RCC 7860 (cell line): ENCODE results near the gene RNF5.
"Not testable (repeated sequence)": the region's sequence is repeated elsewhere in the genome, so short reads cannot be mapped to it uniquely, and the experiment has no call there.

Experiments
- DNase-seq: peaks from one replicate; pipeline ENCODE4 v3.0.0-alpha.2; 2015; ENCODE audit warnings: low spot score
- FAIRE-seq: peaks from 2 replicates; lab custom pipeline; 2012; peaks lifted over from hg19 to GRCh38; lab: Jason Lieb, UNC

RNF5 gene

DNA sequence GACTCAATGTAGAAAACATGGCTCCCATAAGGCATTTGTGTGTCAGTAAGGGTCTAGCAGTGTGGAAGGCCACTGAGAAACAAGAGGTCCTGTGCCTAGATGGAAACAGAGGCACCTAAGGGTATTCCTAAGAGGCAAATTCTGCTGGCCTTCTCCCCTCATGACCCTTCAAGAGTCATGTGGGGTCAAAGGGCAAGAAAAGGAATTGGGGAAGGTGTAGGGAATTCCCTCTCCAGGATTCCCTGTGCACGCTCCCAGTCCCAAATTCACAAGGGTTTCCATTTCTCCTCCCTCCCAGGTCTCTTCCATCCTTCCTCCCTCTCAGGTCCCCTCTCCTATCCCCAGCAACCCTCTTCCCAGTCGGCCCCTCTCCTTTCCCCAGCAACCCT lies 2.9 kb upstream of the RNF5 start:
- FAIRE-seq (no peak), DNase-seq (no peak)

DNA sequence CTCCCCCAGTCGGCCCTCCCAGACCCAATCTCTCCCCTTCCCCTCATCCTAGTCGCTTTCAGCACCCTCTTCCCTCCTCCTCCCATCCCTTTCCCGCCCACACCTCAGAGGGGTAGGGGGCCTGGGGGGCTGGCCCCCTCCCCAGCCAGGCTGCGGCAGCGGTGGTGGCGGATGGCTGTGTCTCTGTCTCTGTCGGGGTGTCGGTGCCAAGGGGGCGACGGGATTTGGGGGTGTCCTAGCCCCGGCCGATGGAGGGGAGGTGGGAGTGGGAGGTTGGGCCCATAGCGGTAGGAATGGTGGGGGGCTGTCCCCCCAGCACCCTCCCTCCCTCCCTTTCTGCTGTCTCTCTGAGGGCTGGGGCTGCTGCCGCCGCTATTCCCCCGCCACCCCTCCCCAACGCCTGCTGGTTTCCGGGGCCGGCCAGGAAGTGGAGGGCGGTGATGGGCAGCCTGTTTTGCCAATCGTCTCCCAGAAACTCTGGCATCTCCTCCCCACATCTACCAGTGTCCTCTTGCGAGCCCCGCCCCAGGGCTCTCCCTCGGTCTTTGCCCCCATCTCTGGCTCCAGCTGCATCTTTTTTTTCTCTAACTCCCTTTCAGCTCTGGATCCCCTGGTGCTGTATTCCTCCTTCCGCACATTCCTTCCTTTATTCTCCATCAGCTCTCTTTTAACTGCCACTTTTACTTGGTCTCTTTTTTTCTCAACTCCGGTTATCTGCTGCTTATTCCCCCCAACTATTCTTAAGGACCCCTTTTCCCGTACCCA lies 2.3 kb upstream of the RNF5 start, which contains the start of gene AGPAT1:
AGPAT1 (minus strand) TSS at position 374 of the 765 bp plus-strand sequence. CDS start 4,588 bp downstream, outside the sequence.
- peak; percentile 86 for DNase-seq
- no peak for FAIRE-seq

DNA sequence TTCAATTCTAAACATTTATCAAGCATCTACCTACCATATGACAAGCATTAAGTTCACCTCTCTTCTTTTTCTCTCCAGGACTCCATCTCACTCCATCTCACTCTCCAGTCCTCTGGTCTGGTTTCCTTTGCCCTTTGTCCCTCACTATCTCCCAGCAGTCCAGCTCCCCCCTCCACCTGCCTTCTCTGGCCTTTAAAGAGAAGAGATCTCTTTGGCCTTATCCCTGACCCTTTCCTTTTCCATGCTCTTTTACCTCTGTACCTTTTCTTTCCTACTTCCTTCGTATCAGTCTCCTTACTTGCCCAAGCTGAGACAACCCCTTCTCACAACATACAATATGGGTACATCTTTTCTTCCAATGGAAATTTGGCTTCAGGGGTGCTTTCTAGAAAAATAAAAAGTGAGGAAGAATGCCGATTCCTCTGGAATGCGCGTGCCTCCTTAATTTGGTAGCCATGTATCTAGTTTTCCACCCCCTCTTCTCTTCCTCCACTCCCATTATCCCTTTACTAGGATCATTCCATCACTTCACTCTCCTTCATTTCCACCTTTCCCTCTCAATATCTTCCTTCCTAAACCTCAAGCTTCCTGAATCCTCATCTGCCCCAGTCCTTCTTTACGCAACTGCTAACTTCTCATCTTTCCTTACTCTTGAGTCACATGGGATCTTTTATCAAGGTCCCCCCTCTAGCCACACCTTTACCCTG lies 1.6 kb upstream of the RNF5 start:
- FAIRE-seq (no peak), DNase-seq (no peak)

DNA sequence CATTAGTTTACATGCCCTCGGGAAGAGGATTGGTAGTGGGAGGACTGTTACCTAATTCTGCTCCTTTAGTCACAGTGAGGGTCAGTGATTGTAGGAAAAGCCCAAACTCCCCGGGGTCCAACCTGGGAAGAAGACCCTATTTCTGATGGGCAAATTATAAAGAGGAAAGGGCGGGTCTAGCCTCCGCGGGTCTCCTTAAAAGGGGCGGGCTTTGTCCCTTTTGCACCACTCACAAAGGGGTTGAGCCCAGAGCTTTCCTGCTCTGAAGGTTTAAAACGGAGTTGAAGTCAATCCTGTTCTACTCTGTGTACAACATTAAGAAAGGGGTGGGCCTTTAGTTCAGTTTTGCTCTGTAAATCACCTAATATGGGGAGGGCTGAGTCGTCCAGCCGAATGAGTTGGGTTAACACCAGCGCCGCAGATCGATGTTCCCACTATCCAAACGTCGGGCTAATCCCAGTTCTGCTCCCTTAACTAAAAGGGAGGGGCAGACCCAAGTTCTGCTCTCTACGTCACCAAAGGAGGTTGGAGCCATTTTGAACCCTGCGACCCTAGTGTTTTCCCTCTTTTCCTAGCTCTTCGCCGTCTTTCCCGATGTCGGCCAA lies 920 bp upstream of the RNF5 start:
- FAIRE-seq, result no peak
- DNase-seq, result peak; percentile 10

DNA sequence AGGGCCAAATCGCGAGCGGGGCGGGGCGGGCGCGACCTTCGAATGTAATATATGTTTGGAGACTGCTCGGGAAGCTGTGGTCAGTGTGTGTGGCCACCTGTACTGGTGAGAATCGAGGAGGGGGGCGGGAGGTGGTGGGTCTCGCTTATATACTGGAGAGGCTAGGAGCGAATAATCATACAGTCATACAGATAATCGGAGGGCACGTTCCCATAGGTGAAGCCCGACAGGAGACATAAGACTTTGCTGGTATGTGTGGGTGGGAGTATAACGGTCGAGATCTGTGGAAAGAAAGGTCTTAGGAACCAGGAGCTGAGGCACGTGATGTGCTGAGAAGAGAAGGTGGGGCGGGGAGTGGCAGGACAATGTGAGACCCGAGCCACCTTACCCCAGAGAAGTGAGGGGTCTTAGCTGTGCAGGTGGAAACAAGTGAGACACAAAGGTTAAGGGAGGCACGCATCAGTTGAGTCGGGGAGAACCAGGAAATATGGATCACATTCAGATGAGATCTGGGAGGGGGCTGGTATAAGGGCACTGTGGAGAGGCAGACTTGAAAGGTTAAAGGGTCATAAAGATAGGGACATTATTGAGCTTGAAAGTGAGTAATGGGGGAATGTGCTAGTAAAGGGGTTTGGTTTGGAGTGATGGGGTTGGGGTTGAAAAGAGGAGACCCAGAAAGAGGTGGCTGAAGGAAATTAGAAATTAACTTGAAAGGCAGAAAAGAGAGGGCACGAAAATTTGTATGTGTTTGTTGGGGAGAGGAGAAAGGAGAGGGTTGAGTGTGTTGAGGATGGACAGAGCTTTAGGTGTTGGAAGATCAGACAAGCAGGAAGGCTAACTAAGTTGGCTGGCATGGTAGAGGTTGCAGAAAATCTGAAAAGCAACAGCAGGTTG lies 589 bp downstream of the RNF5 start:
- no peak for DNase-seq

DNA sequence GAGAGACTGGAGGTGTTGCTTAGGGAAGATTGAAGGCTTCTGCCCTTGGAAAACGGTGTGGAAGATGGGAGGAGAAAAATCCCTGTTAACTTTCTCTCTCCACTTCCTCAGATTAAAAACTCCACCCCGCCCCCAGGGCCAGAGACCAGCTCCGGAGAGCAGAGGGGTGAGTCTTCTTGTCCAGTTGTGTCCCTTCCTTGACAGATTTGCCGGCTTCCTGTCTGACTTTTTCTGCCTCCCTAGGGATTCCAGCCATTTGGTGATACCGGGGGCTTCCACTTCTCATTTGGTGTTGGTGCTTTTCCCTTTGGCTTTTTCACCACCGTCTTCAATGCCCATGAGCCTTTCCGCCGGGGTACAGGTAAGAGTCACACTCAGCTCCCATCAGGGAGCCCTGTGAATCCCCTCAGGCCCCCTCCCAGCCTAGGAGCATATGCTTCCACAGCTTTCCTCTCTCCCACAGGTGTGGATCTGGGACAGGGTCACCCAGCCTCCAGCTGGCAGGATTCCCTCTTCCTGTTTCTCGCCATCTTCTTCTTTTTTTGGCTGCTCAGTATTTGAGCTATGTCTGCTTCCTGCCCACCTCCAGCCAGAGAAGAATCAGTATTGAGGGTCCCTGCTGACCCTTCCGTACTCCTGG lies 1.7 kb downstream of the RNF5 start:
- FAIRE-seq, result no peak
- DNase-seq, result no peak

More for the DNA sequence above, 589 bp downstream of the RNF5 start:
- FAIRE-seq, result no peak

DNA sequence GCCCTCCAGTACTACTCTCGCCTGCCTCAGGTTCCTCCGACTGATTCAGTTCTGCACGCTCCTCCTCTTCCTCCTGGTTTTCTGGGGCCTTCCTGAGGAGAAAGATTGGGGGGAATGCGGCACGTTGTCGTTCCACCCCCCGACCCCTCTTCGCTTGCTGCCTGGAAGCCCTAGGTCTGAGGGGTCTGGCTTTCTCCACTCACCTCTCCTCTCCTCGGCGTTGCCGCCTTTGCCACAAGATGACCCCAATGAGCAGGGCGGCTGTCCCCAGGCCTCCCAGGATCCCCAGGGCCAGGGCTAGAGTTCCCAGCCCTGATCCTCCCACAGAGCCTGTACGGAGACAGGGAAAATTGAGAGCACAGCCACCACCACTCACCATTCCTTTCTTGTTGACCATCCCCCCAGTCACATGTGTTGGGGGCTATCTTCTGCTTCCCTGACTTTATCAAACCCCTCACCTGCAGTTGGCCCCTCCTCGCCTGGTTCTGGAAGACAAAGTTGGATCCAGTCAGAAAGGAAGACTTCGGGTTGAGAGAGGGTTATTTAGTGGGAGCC lies 3.0 kb downstream of the RNF5 start:
- DNase-seq (no peak), FAIRE-seq (no peak)

DNA sequence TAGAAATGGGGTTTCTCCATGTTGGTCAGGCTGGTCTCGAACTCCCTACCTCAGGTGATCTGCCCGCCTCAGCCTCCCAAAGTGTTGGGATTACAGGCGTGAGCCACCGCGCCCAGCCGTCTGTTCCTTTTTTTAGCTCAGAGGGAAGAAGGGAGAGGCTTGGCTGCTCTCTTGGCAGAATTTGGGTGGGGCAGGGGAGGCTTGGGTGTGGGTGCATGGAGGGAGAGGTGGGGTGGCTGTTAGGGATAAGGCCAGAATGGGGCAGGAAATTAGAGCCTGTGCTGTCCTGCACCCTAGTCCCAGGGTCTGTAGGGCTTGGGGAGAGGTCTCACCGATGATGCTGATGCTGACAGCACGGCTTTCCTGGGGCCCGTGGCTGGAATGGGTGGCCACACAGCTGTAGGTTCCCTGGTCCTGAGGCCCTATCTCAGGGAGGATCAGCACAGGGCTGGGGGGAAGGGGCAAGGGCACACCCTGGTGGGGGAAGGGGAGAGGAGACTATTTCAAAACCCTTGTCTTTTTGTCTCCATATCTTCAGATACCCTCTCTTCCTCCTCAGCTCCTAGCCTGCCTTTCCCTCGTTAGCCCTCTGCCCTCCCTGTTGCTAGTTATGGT lies 3.8 kb downstream of the RNF5 start:
- DNase-seq (no peak), FAIRE-seq (no peak)

DNA sequence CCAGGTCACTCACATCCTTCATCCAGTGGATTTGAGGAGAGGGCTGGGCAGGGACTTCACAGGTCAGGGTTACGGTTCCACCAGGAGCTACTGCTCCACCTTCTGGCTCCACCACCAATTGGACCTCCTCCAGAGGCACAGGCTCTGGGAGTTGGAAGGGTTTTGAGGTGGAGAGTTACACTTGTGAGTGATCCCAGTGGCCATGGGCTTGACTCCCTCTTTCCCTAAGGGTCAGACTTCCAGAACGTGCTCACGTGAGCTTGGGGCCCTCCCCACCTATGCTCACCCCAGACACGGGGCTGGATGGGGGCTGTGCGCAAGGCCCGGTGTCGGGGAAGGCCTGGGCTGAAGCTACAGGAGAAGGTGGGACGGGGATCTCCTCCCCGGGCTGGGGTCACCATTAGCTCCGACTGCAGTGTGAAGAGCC lies 4.4 kb downstream of the RNF5 start:
- DNase-seq (no peak), FAIRE-seq (no peak)

DNA sequence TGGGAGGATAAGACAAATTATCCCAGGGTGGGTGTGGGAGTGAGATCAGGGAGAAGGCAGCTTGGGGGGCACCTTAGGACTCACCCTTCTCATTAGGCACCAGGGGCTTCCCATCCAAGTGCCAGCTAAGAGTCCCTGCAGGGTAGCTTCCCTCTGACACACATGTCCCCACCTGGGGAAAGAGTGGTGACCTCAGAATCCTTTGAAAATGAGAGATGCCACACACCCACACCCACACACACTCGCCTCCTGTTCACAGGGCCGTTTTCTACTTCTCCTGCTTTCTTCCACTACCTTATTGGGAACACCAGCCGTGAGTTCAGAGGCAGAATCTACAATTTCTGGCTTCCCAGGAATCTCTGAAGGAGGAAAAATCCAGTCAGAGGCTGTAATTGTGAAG lies 4.8 kb downstream of the RNF5 start:
- DNase-seq (no peak), FAIRE-seq (no peak)

GRCh38 chr6:32183483-32184083 lies 5.4 kb downstream of the RNF5 start:
- DNase-seq, result no peak
- no peak for FAIRE-seq

DNA sequence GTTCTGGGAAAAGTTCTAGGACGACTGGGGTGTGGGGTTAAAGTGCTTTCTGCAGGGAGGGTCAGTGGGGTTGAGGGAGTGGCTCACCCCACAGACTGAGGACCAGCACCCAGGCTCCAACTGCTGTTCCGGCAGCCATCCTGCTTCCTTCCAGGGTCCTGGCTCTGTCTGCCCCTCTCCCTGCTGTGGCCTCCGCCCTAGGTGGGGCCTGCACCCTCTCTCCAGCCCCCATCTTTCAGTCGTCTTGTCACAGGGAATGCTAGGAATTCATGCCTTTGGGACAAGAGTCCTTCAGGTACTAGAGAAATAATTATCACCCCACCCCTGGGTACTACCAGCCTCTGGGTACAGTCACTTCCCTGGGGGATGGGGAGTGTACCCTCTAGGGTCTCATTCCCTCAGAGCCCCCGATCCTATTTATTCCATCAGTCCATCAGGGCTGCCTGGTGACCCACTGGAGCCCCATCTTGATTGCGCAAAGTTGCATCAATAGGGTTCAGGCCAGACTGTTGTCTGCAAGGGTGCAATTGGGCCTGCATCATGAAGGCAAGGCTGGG lies 6.0 kb downstream of the RNF5 start, which contains the start of gene AGER:
AGER (minus strand) TSS at position 170 of the 557 bp plus-strand sequence; CDS start at position 139, 31 bp downstream.
- no peak for DNase-seq
- FAIRE-seq, result no peak

DNA sequence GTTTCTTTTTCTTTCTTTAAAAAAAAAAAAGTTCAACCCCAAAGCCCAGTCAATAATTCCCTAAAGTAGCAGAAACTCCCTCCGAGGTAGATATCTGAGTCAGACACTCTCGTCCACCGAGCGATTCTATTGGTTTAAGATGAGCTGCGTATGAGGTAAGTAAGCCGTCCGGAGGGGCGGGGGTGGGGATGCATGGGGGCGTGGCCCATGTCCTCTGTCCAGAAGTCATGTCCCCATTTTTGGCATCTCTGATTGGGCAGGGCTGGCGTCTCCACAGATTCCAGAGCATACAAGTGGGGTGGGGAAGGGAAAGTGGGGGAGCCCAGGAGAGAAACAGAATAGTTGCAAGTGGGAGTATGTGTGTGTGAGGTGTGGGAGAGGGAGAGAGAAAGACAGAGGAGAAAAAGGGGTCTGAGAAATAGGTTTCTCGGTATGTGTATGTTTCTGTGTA lies 7.5 kb downstream of the RNF5 start:
- DNase-seq, result peak; percentile 57
- peak; percentile 64 for FAIRE-seq

- FAIRE-seq, DNase-seq: not testable (repeated sequence)
Observed at GRCh38 chr6:32186151-32186840, 8.1 kb downstream of the RNF5 start.

- FAIRE-seq (no peak), DNase-seq (no peak)
Observed at GRCh38 chr6:32187009-32187709, 9.0 kb downstream of the RNF5 start.

GRCh38 chr6:32187725-32188380 lies 9.6 kb downstream of the RNF5 start:
- not testable (repeated sequence) for DNase-seq, FAIRE-seq
